NB4 (cell line): ENCODE results near the gene CCP110.

ENCODE experiments used
- DNase-seq: peaks from one replicate; pipeline ENCODE4 v3.0.0; 2010; ENCODE audit warnings: low read depth
- H3K4me3 ChIP-seq: one replicate; pipeline ENCODE4 v1.5.1; 2011; ENCODE audit warnings: mild to moderate bottlenecking, low read depth, low read length, moderate library complexity
- MYC ChIP-seq: IDR thresholded peaks from 2 replicates; pipeline ENCODE4 v1.6.1; 2011; ENCODE audit warnings: low read depth, low read length
- POLR2A ChIP-seq: IDR thresholded peaks from 2 replicates; pipeline ENCODE4 v1.6.1; 2011; ENCODE audit warnings: mild to moderate bottlenecking; ENCODE audit not compliant: insufficient read length; ENCODE audit errors: extremely low read depth
- TF ChIP-seq, protein P1 (sequence below): IDR thresholded peaks from 2 replicates; pipeline ENCODE4 v1.6.1; 2011; ENCODE audit warnings: low read depth, low read length
- TF ChIP-seq, protein P2 (sequence below): IDR thresholded peaks from one replicate; pipeline ENCODE4 v1.5.1; 2012; ENCODE audit warnings: low read depth, low read length

Gene CCP110

GRCh38 chr16:19522397-19522732, 1.4 kb upstream of the CCP110 start:
- no peak overlapping the region for H3K4me3 ChIP-seq
- DNase-seq, result no peak
- TF ChIP-seq, protein P1, sequence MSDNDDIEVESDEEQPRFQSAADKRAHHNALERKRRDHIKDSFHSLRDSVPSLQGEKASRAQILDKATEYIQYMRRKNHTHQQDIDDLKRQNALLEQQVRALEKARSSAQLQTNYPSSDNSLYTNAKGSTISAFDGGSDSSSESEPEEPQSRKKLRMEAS, result no peak
- TF ChIP-seq MYC (no peak), POLR2A (no peak)
- TF ChIP-seq, protein P2, sequence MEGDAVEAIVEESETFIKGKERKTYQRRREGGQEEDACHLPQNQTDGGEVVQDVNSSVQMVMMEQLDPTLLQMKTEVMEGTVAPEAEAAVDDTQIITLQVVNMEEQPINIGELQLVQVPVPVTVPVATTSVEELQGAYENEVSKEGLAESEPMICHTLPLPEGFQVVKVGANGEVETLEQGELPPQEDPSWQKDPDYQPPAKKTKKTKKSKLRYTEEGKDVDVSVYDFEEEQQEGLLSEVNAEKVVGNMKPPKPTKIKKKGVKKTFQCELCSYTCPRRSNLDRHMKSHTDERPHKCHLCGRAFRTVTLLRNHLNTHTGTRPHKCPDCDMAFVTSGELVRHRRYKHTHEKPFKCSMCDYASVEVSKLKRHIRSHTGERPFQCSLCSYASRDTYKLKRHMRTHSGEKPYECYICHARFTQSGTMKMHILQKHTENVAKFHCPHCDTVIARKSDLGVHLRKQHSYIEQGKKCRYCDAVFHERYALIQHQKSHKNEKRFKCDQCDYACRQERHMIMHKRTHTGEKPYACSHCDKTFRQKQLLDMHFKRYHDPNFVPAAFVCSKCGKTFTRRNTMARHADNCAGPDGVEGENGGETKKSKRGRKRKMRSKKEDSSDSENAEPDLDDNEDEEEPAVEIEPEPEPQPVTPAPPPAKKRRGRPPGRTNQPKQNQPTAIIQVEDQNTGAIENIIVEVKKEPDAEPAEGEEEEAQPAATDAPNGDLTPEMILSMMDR, result no peak

GRCh38 chr16:19522760-19523159, 982 bp upstream of the CCP110 start:
- TF ChIP-seq, protein P1, result no peak
- TF ChIP-seq MYC (no peak), POLR2A (no peak)
- TF ChIP-seq, protein P2, result no peak
- DNase-seq, result no peak
- no peak overlapping the region for H3K4me3 ChIP-seq

GRCh38 chr16:19523184-19523558, 571 bp upstream of the CCP110 start:
- TF ChIP-seq POLR2A (no peak), MYC (no peak)
- TF ChIP-seq, protein P1, result no peak
- TF ChIP-seq, protein P2, result no peak
- no peak overlapping the region for H3K4me3 ChIP-seq
- DNase-seq, result no peak

DNA sequence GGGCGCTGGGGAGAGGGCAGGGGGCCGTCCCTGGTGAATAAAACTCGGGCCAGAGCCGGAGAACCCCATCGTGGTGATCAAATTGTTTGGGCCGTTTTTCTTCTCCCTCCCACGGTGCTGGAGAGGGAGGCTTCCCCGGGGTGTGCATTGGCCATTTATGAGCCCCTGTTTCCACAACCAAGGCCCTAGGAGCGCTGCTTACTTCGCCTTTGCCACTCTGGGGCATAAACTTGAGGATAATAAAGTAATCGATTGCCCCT, 544 bp downstream of the CCP110 start:
- DNase-seq, result no peak
- H3K4me3 ChIP-seq, result peak overlapping the region; percentile 95
- TF ChIP-seq, protein P1, result no peak
- TF ChIP-seq POLR2A (no peak), MYC (no peak)

DNA sequence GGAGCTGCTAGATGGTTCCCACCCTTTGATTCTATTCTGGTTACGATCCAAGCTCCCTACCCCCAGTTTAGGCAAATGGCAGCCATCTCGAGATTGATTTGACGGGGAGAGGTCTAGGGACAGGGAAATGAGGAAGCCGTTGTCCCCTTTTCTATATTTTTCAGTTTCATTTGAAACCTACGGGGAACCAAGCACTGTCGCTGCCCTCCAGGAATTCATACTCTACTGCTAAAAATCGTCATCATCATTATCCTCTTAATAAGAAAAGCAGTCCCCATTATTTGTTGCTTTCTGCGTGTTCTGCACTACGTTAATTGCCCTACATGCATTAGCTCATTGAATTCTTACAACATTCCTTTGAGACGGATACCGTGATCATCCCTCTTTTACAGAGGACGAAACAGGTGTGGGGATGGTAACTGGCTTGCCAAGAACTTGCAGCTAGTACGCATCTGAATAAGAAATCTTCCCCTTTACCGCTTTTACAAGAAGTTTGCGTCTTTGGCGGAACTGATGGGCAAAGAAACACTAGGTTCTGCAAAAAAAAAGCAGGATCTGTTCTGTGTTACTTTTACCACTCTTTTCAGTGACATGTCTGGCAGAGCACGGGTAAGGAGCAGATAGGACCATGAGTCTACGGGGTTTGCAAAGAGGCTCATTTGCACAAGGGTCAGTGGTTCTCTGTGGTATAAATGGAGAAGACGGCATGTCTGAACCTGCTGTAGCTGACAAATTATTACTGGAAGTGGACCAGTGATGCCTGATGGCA, 1.1 kb downstream of the CCP110 start:
- DNase-seq, result peak; percentile 56
- TF ChIP-seq, protein P2, result no peak
- TF ChIP-seq MYC, result no peak
- TF ChIP-seq, protein P1, result no peak
- TF ChIP-seq POLR2A, result no peak
- H3K4me3 ChIP-seq, result peak overlapping the region; percentile 95

- H3K4me3 ChIP-seq, result peak overlapping the region; percentile 95
- no peak for DNase-seq
- TF ChIP-seq, protein P1, result no peak
Measured at GRCh38 chr16:19525385-19525723, 1.6 kb downstream of the CCP110 start.
